Measurements from ENCODE around the gene RHBDL3.

DNA sequence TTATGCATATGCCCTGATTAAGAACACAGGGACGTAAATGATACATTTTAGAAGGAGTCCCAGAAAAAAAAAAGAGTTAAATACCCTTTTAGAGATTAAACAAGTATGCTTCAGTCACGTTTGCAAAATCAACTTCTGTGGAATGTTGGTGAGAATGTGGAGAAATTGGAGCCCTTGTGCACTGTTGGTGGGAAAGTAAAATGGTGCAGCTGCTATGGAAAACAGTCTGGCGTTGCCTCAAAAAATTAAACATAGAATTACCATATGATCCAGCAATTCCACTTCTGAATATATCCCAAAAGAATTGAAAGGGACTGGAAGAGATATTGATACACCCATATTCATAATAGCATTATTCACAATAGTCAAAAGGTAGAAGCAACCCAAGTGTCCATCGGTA lies 26.5 kb downstream of the RHBDL3 start:
- TF ChIP-seq EZH2 (IDR thresholded peaks at IDR 0.05; ENCODE audit: borderline replicate concordance, low read depth, low read length, severe bottlenecking): no peak
- TF ChIP-seq, protein P1, sequence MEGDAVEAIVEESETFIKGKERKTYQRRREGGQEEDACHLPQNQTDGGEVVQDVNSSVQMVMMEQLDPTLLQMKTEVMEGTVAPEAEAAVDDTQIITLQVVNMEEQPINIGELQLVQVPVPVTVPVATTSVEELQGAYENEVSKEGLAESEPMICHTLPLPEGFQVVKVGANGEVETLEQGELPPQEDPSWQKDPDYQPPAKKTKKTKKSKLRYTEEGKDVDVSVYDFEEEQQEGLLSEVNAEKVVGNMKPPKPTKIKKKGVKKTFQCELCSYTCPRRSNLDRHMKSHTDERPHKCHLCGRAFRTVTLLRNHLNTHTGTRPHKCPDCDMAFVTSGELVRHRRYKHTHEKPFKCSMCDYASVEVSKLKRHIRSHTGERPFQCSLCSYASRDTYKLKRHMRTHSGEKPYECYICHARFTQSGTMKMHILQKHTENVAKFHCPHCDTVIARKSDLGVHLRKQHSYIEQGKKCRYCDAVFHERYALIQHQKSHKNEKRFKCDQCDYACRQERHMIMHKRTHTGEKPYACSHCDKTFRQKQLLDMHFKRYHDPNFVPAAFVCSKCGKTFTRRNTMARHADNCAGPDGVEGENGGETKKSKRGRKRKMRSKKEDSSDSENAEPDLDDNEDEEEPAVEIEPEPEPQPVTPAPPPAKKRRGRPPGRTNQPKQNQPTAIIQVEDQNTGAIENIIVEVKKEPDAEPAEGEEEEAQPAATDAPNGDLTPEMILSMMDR (IDR thresholded peaks at IDR 0.05; ENCODE audit: borderline replicate concordance, extremely low read depth, low read length, poor library complexity, severe bottlenecking): no peak

Measured in DND-41 (cell line).